K562 (cell line): ENCODE measurements around the gene CCDC85B. TPM values are rescaled to one million over a fixed set of nuclear protein-coding genes. Genes with fewer than 3 reads are reported as not detected.

Source experiments
- BDP1 ChIP-seq: IDR thresholded peaks from 3 replicates; pipeline ENCODE4 v1.6.1; 2011; ENCODE audit not compliant: insufficient read length, insufficient read depth
- CEBPB ChIP-seq: fragments of 450-650 bp; IDR thresholded peaks from 2 replicates; pipeline ENCODE4 v1.6.1; 2016; ENCODE audit warnings: missing genetic modification characterization, missing compliant biosample characterization
- FOXA3 ChIP-seq, 2 experiments: fragments of 450-650 bp in 1 of 2; sonication (generic) in 1 of 2; formaldehyde crosslinking; IDR thresholded peaks in 1 of 2; conservative IDR thresholded peaks in 1 of 2; 2 replicates each; pipeline versions ENCODE4 v1.4.0 to v1.8.0; 2020 to 2022; ENCODE audit warnings: mild to moderate bottlenecking in 2 of 2, missing genetic modification reagents in 1 of 2
- HSF4 ChIP-seq: fragments of 250-450 bp; sonication (Bioruptor Pico); IDR thresholded peaks from 2 replicates; pipeline ENCODE4 v2.1.2; 2022; ENCODE audit warnings: mild to moderate bottlenecking, moderate library complexity, borderline replicate concordance
- IFI16 ChIP-seq: fragments of 250-450 bp; sonication (Bioruptor Pico); IDR thresholded peaks from 2 replicates; pipeline ENCODE4 v2.1.2; 2022; ENCODE audit warnings: mild to moderate bottlenecking, inconsistent platforms
- PML ChIP-seq: IDR thresholded peaks from 2 replicates; pipeline ENCODE4 v1.6.1; 2012; ENCODE audit warnings: low read length, inconsistent platforms
- TCF3 ChIP-seq: sonication (generic); formaldehyde crosslinking; IDR thresholded peaks from 2 replicates; pipeline ENCODE4 v1.4.0; 2020; ENCODE audit warnings: mild to moderate bottlenecking, missing genetic modification reagents
- TOE1 ChIP-seq, 2 experiments: fragments of 450-650 bp in 1 of 2; sonication (generic) in 1 of 2; formaldehyde crosslinking in 1 of 2; IDR thresholded peaks; 2 replicates each; pipeline versions ENCODE4 v1.7.1 to v1.8.0; 2016 to 2022; ENCODE audit warnings: borderline replicate concordance in 2 of 2, mild to moderate bottlenecking in 2 of 2, antibody characterized with exemption in 1 of 2, inconsistent platforms in 1 of 2, low read depth in 1 of 2, missing genetic modification reagents in 1 of 2, moderate library complexity in 1 of 2
- YY1 ChIP-seq, 3 experiments: IDR thresholded peaks; 2 replicates each; pipeline ENCODE4 v1.6.1; 2011; ENCODE audit warnings: low read length in 2 of 3, mild to moderate bottlenecking in 2 of 3, moderate library complexity in 2 of 3, borderline replicate concordance in 1 of 3, control low read depth in 1 of 3, low read depth in 1 of 3; ENCODE audit not compliant: insufficient read depth in 3 of 3, insufficient replicate concordance in 2 of 3, control insufficient read depth in 1 of 3, insufficient read length in 1 of 3; ENCODE audit errors: extremely low read depth in 1 of 3
- ZC3H8 ChIP-seq: fragments of 450-650 bp; IDR thresholded peaks from 2 replicates; pipeline ENCODE4 v1.6.1; 2017
- ZFPM2 ChIP-seq: fragments of 250-450 bp; sonication (Bioruptor Pico); IDR thresholded peaks from 2 replicates; pipeline ENCODE4 v1.5.1; 2022; ENCODE audit warnings: mild to moderate bottlenecking
- ZKSCAN1 ChIP-seq: fragments of 150-350 bp; IDR thresholded peaks from 2 replicates; pipeline ENCODE4 v1.6.1; 2016; ENCODE audit warnings: low read depth, low read length
- polyA plus RNA-seq, 8 experiments: library from polyadenylated mRNA; depleted of rRNA in 4 of 8; stranded (reverse) in 5 of 8; unstranded in 3 of 8; fragments of >200 nt; fragmentation: Nextera tagmentation in 2 of 8; fragmentation: Illumina TruSeq in 1 of 8; extraction: Ambion mirVana in 2 of 8; extraction: Trizol in 1 of 8; gene quantifications; 2 replicates each; pipeline versions ENCODE4 v1.2.1 to v1.2.3, GENCODE V29; 2011 to 2014; ENCODE audit warnings: inconsistent platforms in 1 of 8, missing spikeins in 1 of 8
- total RNA-seq, 7 experiments: library from RNA; depleted of rRNA in 6 of 7; stranded (reverse); fragments of >200 nt in 6 of 7; fragmentation: Illumina TruSeq in 2 of 7; extraction: Trizol in 2 of 7; gene quantifications; 2 replicates each; pipeline versions ENCODE4 v1.2.1 to v1.2.3, GENCODE V29; 2011 to 2021; ENCODE audit warnings: low replicate concordance in 1 of 7
- TF ChIP-seq, protein P1 (sequence below): fragments of 250-450 bp; sonication (Bioruptor Pico); IDR thresholded peaks from 2 replicates; pipeline ENCODE4 v1.8.0; 2022; ENCODE audit warnings: moderate library complexity, mild to moderate bottlenecking, inconsistent platforms
- TF ChIP-seq, protein P2 (sequence below): sonication (generic); formaldehyde crosslinking; IDR thresholded peaks from 2 replicates; pipeline ENCODE4 v1.8.0; 2023; ENCODE audit warnings: missing genetic modification reagents, mild to moderate bottlenecking, borderline replicate concordance
- TF ChIP-seq, protein P3 (sequence below), 2 experiments: fragments of 200-800 bp in 1 of 2; sonication (Bioruptor generic) in 1 of 2; sonication (generic) in 1 of 2; formaldehyde crosslinking in 1 of 2; IDR thresholded peaks in 1 of 2; conservative IDR thresholded peaks in 1 of 2; 2 replicates each; pipeline versions ENCODE4 v1.5.0 to v1.6.1; 2016 to 2020; ENCODE audit warnings: missing compliant biosample characterization in 1 of 2, missing genetic modification characterization in 1 of 2, missing genetic modification reagents in 1 of 2
- TF ChIP-seq, protein P4 (sequence below): sonication (generic); formaldehyde crosslinking; IDR thresholded peaks from 2 replicates; pipeline ENCODE4 v1.8.1; 2023; ENCODE audit warnings: mild to moderate bottlenecking, missing genetic modification reagents

CCDC85B gene
- total and polyA plus RNA-seq, 9 of the 15 experiments (the other 6 are each of a cell fraction or from before 2014, with no cell fraction given), result 0.14 to 138 (median 6.2) TPM

DNA sequence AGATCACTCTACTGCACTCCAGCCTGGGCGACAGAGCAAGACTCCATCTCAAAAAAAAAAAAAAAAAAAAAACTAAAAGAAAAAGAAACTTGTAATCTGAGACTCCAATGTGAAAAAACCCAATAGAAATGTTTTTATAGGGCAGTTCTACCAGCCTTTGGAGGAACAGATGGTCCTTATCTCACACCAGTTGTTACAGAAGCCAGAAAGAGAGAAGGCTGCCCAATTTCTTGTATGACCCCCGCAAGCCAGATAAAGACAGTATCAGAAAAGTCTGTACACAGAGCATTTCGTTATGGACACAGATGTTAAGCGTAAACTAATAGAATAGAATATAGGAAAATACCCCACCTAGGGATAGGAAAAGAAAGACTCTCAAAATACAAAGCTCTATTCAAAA is 43.5 kb downstream of the CCDC85B start (continued):
- TF ChIP-seq, protein P1, sequence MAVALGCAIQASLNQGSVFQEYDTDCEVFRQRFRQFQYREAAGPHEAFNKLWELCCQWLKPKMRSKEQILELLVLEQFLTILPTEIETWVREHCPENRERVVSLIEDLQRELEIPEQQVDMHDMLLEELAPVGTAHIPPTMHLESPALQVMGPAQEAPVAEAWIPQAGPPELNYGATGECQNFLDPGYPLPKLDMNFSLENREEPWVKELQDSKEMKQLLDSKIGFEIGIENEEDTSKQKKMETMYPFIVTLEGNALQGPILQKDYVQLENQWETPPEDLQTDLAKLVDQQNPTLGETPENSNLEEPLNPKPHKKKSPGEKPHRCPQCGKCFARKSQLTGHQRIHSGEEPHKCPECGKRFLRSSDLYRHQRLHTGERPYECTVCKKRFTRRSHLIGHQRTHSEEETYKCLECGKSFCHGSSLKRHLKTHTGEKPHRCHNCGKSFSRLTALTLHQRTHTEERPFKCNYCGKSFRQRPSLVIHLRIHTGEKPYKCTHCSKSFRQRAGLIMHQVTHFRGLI (CRISPR knock-in tag), result no peak
- TF ChIP-seq CEBPB (no peak), TCF3 (peak; percentile 80), YY1 (IDR thresholded peaks at IDR 0.05; ENCODE audit: borderline replicate concordance in 1 of 3, control insufficient read depth in 1 of 3, extremely low read depth in 1 of 3, insufficient read depth in 3 of 3, insufficient read length in 1 of 3, insufficient replicate concordance in 2 of 3, low read depth in 1 of 3, low read length in 2 of 3) (no peak), BDP1 (no peak), PML (peak; percentile 58), FOXA3 (CRISPR knock-in tag; conservative IDR thresholded peaks at IDR 0.05 in 1 of 2, IDR thresholded peaks at IDR 0.05 in 1 of 2) (peak in 1 of 2 experiments; percentile 37; a peak in 2 of 4 replicates), ZFPM2 (CRISPR knock-in tag) (no peak), ZKSCAN1 (no peak), HSF4 (CRISPR knock-in tag) (no peak), ZC3H8 (no peak), IFI16 (CRISPR knock-in tag) (no peak), TOE1 (IDR thresholded peaks at IDR 0.05; ENCODE audit: borderline replicate concordance) (no peak), TOE1 (CRISPR knock-in tag; IDR thresholded peaks at IDR 0.05; ENCODE audit: borderline replicate concordance, low read depth) (no peak)
- TF ChIP-seq, protein P2, sequence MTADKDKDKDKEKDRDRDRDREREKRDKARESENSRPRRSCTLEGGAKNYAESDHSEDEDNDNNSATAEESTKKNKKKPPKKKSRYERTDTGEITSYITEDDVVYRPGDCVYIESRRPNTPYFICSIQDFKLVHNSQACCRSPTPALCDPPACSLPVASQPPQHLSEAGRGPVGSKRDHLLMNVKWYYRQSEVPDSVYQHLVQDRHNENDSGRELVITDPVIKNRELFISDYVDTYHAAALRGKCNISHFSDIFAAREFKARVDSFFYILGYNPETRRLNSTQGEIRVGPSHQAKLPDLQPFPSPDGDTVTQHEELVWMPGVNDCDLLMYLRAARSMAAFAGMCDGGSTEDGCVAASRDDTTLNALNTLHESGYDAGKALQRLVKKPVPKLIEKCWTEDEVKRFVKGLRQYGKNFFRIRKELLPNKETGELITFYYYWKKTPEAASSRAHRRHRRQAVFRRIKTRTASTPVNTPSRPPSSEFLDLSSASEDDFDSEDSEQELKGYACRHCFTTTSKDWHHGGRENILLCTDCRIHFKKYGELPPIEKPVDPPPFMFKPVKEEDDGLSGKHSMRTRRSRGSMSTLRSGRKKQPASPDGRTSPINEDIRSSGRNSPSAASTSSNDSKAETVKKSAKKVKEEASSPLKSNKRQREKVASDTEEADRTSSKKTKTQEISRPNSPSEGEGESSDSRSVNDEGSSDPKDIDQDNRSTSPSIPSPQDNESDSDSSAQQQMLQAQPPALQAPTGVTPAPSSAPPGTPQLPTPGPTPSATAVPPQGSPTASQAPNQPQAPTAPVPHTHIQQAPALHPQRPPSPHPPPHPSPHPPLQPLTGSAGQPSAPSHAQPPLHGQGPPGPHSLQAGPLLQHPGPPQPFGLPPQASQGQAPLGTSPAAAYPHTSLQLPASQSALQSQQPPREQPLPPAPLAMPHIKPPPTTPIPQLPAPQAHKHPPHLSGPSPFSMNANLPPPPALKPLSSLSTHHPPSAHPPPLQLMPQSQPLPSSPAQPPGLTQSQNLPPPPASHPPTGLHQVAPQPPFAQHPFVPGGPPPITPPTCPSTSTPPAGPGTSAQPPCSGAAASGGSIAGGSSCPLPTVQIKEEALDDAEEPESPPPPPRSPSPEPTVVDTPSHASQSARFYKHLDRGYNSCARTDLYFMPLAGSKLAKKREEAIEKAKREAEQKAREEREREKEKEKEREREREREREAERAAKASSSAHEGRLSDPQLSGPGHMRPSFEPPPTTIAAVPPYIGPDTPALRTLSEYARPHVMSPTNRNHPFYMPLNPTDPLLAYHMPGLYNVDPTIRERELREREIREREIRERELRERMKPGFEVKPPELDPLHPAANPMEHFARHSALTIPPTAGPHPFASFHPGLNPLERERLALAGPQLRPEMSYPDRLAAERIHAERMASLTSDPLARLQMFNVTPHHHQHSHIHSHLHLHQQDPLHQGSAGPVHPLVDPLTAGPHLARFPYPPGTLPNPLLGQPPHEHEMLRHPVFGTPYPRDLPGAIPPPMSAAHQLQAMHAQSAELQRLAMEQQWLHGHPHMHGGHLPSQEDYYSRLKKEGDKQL (CRISPR knock-in tag), result no peak
- TF ChIP-seq, protein P3, sequence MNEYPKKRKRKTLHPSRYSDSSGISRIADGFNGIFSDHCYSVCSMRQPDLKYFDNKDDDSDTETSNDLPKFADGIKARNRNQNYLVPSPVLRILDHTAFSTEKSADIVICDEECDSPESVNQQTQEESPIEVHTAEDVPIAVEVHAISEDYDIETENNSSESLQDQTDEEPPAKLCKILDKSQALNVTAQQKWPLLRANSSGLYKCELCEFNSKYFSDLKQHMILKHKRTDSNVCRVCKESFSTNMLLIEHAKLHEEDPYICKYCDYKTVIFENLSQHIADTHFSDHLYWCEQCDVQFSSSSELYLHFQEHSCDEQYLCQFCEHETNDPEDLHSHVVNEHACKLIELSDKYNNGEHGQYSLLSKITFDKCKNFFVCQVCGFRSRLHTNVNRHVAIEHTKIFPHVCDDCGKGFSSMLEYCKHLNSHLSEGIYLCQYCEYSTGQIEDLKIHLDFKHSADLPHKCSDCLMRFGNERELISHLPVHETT (CRISPR knock-in tag; conservative IDR thresholded peaks at IDR 0.05 in 1 of 2, IDR thresholded peaks at IDR 0.05 in 1 of 2), result no peak
- TF ChIP-seq, protein P4, sequence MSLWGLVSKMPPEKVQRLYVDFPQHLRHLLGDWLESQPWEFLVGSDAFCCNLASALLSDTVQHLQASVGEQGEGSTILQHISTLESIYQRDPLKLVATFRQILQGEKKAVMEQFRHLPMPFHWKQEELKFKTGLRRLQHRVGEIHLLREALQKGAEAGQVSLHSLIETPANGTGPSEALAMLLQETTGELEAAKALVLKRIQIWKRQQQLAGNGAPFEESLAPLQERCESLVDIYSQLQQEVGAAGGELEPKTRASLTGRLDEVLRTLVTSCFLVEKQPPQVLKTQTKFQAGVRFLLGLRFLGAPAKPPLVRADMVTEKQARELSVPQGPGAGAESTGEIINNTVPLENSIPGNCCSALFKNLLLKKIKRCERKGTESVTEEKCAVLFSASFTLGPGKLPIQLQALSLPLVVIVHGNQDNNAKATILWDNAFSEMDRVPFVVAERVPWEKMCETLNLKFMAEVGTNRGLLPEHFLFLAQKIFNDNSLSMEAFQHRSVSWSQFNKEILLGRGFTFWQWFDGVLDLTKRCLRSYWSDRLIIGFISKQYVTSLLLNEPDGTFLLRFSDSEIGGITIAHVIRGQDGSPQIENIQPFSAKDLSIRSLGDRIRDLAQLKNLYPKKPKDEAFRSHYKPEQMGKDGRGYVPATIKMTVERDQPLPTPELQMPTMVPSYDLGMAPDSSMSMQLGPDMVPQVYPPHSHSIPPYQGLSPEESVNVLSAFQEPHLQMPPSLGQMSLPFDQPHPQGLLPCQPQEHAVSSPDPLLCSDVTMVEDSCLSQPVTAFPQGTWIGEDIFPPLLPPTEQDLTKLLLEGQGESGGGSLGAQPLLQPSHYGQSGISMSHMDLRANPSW, result no peak
